ENCODE measurements around the gene FRZB.

GRCh38 chr2:182866461-182867406 is at the start of gene FRZB:
- TF ChIP-seq, protein P1, sequence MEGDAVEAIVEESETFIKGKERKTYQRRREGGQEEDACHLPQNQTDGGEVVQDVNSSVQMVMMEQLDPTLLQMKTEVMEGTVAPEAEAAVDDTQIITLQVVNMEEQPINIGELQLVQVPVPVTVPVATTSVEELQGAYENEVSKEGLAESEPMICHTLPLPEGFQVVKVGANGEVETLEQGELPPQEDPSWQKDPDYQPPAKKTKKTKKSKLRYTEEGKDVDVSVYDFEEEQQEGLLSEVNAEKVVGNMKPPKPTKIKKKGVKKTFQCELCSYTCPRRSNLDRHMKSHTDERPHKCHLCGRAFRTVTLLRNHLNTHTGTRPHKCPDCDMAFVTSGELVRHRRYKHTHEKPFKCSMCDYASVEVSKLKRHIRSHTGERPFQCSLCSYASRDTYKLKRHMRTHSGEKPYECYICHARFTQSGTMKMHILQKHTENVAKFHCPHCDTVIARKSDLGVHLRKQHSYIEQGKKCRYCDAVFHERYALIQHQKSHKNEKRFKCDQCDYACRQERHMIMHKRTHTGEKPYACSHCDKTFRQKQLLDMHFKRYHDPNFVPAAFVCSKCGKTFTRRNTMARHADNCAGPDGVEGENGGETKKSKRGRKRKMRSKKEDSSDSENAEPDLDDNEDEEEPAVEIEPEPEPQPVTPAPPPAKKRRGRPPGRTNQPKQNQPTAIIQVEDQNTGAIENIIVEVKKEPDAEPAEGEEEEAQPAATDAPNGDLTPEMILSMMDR (IDR thresholded peaks at IDR 0.05) = no peak
- TF ChIP-seq POLR2A (IDR thresholded peaks at IDR 0.05) = no peak

Measured in esophagus squamous epithelium (tissue), 4 donors.